Activated CD8-positive, alpha-beta memory T cell treated with anti-CD3 and anti-CD28 coated beads for 24 hours (primary cell): ENCODE data around the gene IL7R.
"Not testable (repeated sequence)": the region's sequence is repeated elsewhere in the genome, so short reads cannot be mapped to it uniquely, and the experiment has no call there.

Experiments
- DNase-seq: peaks from one replicate; pipeline ENCODE4 v3.0.0-alpha.2; 2020

IL7R gene

GRCh38 chr5:35842856-35843255 is 13.8 kb upstream of the IL7R start:
- no peak for DNase-seq

GRCh38 chr5:35845508-35845907 is 11.2 kb upstream of the IL7R start:
- not testable (repeated sequence) for DNase-seq

GRCh38 chr5:35847491-35847890 is 9.2 kb upstream of the IL7R start:
- DNase-seq, result no peak

- no peak for DNase-seq
Measured at GRCh38 chr5:35847961-35848360, 8.7 kb upstream of the IL7R start.

- DNase-seq, result no peak
Measured at GRCh38 chr5:35849860-35850259, 6.8 kb upstream of the IL7R start.

GRCh38 chr5:35850967-35851680 is 5.6 kb upstream of the IL7R start:
- no peak for DNase-seq

GRCh38 chr5:35852084-35852734 is 4.5 kb upstream of the IL7R start:
- peak; percentile 81 for DNase-seq

- DNase-seq, result no peak
Measured at GRCh38 chr5:35852773-35853172, 3.9 kb upstream of the IL7R start.

GRCh38 chr5:35853631-35854030 is 3.1 kb upstream of the IL7R start:
- DNase-seq, result peak; percentile 79

GRCh38 chr5:35854248-35854647 is 2.4 kb upstream of the IL7R start:
- DNase-seq, result no peak

GRCh38 chr5:35855187-35855586 is 1.5 kb upstream of the IL7R start:
- DNase-seq, result no peak

GRCh38 chr5:35856186-35856764 is 416 bp upstream of the IL7R start:
- DNase-seq, result not testable (repeated sequence)

- no peak for DNase-seq
Measured at GRCh38 chr5:35857606-35858205, 1.0 kb downstream of the IL7R start.

- no peak for DNase-seq
Measured at GRCh38 chr5:35859101-35859661, 2.5 kb downstream of the IL7R start.

- DNase-seq, result no peak
Measured at GRCh38 chr5:35860686-35861085, 4.0 kb downstream of the IL7R start.

GRCh38 chr5:35861718-35862117 is 5.0 kb downstream of the IL7R start:
- DNase-seq, result no peak

GRCh38 chr5:35862126-35862525 is 5.4 kb downstream of the IL7R start:
- no peak for DNase-seq

GRCh38 chr5:35863159-35863558 is 6.5 kb downstream of the IL7R start:
- no peak for DNase-seq

GRCh38 chr5:35867998-35868397 is 11.3 kb downstream of the IL7R start:
- DNase-seq, result no peak

GRCh38 chr5:35869685-35870277 is 13.1 kb downstream of the IL7R start:
- no peak for DNase-seq

GRCh38 chr5:35870605-35871004 is 13.9 kb downstream of the IL7R start:
- no peak for DNase-seq

GRCh38 chr5:35876454-35876853 is 19.8 kb downstream of the IL7R start:
- DNase-seq, result no peak

GRCh38 chr5:35876922-35877321 is 20.2 kb downstream of the IL7R start:
- no peak for DNase-seq
